ENCODE data around the gene APOC1. TPM values are rescaled to one million over a fixed set of nuclear protein-coding genes. Genes with fewer than 3 reads are reported as not detected.

Gene APOC1
- total RNA-seq, 1 donor from 2014 or later: 2.2 TPM

DNA sequence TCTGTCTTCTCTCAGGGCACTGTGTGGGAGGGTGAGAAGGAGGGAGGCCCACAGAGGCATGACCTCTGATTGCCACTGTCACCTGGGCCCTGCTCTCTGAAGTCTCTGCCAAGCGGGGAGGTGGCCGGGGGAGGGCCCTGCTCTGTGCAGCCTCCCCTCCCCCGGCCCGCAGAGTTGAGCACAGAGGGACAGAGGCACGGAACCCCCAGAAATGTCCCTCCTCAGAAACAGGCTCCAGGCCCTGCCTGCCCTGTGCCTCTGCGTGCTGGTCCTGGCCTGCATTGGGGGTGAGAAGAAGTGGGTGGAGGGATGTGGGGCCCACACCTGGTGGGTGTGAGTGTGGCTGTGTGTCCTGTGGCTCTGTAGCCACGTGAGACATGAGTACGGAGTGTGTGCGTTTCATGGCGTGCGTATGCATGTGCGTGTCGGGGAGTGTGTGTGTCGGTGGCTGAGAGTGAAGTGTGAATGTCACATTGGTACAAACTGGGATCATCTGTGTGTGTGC, 27.7 kb downstream of the APOC1 start, which contains the start of gene APOC4:
APOC4 (plus strand) TSS at position 171 of the 505 bp plus-strand sequence; CDS start at position 212, 41 bp downstream.
- TF ChIP-seq, protein P1, sequence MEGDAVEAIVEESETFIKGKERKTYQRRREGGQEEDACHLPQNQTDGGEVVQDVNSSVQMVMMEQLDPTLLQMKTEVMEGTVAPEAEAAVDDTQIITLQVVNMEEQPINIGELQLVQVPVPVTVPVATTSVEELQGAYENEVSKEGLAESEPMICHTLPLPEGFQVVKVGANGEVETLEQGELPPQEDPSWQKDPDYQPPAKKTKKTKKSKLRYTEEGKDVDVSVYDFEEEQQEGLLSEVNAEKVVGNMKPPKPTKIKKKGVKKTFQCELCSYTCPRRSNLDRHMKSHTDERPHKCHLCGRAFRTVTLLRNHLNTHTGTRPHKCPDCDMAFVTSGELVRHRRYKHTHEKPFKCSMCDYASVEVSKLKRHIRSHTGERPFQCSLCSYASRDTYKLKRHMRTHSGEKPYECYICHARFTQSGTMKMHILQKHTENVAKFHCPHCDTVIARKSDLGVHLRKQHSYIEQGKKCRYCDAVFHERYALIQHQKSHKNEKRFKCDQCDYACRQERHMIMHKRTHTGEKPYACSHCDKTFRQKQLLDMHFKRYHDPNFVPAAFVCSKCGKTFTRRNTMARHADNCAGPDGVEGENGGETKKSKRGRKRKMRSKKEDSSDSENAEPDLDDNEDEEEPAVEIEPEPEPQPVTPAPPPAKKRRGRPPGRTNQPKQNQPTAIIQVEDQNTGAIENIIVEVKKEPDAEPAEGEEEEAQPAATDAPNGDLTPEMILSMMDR (IDR thresholded peaks at IDR 0.05; ENCODE audit: insufficient read depth, low read depth, low read length): no peak
- TF ChIP-seq EZH2 (IDR thresholded peaks at IDR 0.05; ENCODE audit: insufficient read depth, low read length): no peak
- Histone ChIP-seq H3K9me3 (ENCODE audit: insufficient read depth, low read depth, low read length) (no peaks in the 10 kb centered on the region), H3K27ac (ENCODE audit: low read depth, low read length) (no peak within 1 kb of the TSS), H3K9ac (ENCODE audit: low read length) (no peak within 1 kb of the TSS), H3K36me3 (ENCODE audit: insufficient read depth, low read length) (no peaks in the 10 kb centered on the region), H3K4me3 (ENCODE audit: insufficient read depth, low read depth, low read length) (no peak within 1 kb of the TSS), H3K27me3 (ENCODE audit: insufficient read depth, low read length) (no peaks in the 10 kb centered on the region), H4K20me1 (ENCODE audit: insufficient read depth, low read length) (no peaks in the 10 kb centered on the region), H2AFZ (ENCODE audit: low read depth, low read length) (no peak within 1 kb of the TSS), H3K4me2 (ENCODE audit: low read length) (no peak within 1 kb of the TSS), H3K4me1 (ENCODE audit: insufficient read depth, low read length) (no peaks in the 10 kb centered on the region), H3K79me2 (ENCODE audit: insufficient read depth, low read length) (no peaks in the 10 kb centered on the region)
- H3K36me3 Mint-ChIP-seq (ENCODE audit: low read depth, unreplicated experiment): no peaks in the 10 kb centered on the region
- FAIRE-seq (no peak), DNase-seq (ENCODE audit: low read depth) (no peak)
- no peak within 1 kb of the TSS for H3K4me3 Mint-ChIP-seq (ENCODE audit: unreplicated experiment)
- no peak within 1 kb of the TSS for H3K27ac Mint-ChIP-seq (ENCODE audit: unreplicated experiment)
- H3K27me3 Mint-ChIP-seq (ENCODE audit: low read depth, unreplicated experiment): peaks cover 3% of the 10 kb centered on the region
- no peaks in the 10 kb centered on the region for H3K4me1 Mint-ChIP-seq (ENCODE audit: low read depth, unreplicated experiment)
- peaks cover 2% of the 10 kb centered on the region for H3K9me3 Mint-ChIP-seq (ENCODE audit: unreplicated experiment)

DNA sequence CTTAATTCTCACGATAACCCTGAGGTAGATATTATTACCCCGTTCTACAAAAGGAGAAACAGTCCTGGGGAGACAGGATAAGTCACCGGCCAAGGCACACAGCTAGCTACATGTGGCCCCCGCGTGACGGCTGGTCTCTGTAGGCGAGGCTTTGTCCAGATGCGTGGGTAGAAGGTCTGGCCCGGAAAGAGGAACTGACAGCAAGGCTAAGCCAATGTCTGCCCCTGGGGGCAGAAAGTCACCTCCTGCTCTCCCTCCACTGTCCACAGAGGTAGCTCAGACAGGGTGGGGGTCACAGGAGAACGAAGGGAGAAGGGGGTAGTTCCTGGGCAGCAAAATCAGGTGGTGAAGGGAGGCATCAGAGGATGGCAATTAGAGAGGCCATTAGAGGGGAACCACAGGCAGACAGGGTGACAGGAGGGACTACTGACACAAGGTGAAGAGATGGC, 29.4 kb downstream of the APOC1 start:
- H3K4me1 Mint-ChIP-seq (ENCODE audit: low read depth, unreplicated experiment): no peaks in the 10 kb centered on the region
- H3K36me3 ChIP-seq (ENCODE audit: insufficient read depth, low read length): no peaks in the 10 kb centered on the region
- no peak for DNase-seq (ENCODE audit: low read depth)
- no peak for TF ChIP-seq EZH2 (IDR thresholded peaks at IDR 0.05; ENCODE audit: insufficient read depth, low read length)
- TF ChIP-seq, protein P1 (IDR thresholded peaks at IDR 0.05; ENCODE audit: insufficient read depth, low read depth, low read length): no peak
- no peak overlapping the region for H3K4me3 ChIP-seq (ENCODE audit: insufficient read depth, low read depth, low read length)
- H3K9me3 ChIP-seq (ENCODE audit: insufficient read depth, low read depth, low read length): no peaks in the 10 kb centered on the region
- no peak overlapping the region for H2AFZ ChIP-seq (ENCODE audit: low read depth, low read length)
- H3K36me3 Mint-ChIP-seq (ENCODE audit: low read depth, unreplicated experiment): peaks cover 3% of the 10 kb centered on the region
- peaks cover 3% of the 10 kb centered on the region for H3K27me3 Mint-ChIP-seq (ENCODE audit: low read depth, unreplicated experiment)
- no peak overlapping the region for H3K27ac ChIP-seq (ENCODE audit: low read depth, low read length)
- no peaks in the 10 kb centered on the region for H3K4me1 ChIP-seq (ENCODE audit: insufficient read depth, low read length)
- H3K4me3 Mint-ChIP-seq (ENCODE audit: unreplicated experiment): no peak overlapping the region
- peaks cover 2% of the 10 kb centered on the region for H3K9me3 Mint-ChIP-seq (ENCODE audit: unreplicated experiment)
- H4K20me1 ChIP-seq (ENCODE audit: insufficient read depth, low read length): no peaks in the 10 kb centered on the region
- H3K27ac Mint-ChIP-seq (ENCODE audit: unreplicated experiment): no peak overlapping the region
- H3K79me2 ChIP-seq (ENCODE audit: insufficient read depth, low read length): no peaks in the 10 kb centered on the region
- no peak for FAIRE-seq
- no peak overlapping the region for H3K9ac ChIP-seq (ENCODE audit: low read length)
- H3K27me3 ChIP-seq (ENCODE audit: insufficient read depth, low read length): no peaks in the 10 kb centered on the region
- H3K4me2 ChIP-seq (ENCODE audit: low read length): no peak overlapping the region

DNA sequence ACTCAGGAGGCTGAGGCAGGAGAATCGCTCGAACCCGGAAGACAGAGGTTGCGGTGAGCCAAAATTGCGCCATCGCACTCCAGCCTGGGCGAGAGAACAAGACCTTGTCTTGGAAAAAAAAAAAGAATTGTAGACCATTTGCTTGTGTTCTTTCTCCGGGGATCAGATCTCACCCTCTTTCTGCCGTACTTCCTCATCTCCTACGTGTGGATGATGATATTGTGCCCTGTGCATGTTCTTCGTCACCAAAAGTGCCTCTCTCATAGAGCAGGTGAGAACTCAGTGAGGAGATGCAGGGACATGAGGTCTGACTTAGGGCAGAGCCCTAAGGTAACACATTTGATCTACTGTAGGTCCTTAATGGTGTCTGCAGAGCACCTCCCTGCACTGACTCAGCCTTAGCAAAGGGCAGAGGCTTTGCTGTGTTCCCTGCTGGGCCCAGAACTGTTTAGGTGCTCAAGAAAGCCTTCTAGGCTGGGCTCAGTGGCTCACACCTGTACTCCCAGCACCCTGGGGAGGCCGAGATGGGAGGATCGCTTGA, 32.7 kb downstream of the APOC1 start:
- no peak overlapping the region for H3K27ac Mint-ChIP-seq (ENCODE audit: unreplicated experiment)
- no peak overlapping the region for H3K4me2 ChIP-seq (ENCODE audit: low read length)
- no peaks in the 10 kb centered on the region for H3K27me3 ChIP-seq (ENCODE audit: insufficient read depth, low read length)
- no peak overlapping the region for H3K4me3 Mint-ChIP-seq (ENCODE audit: unreplicated experiment)
- no peaks in the 10 kb centered on the region for H3K4me1 Mint-ChIP-seq (ENCODE audit: low read depth, unreplicated experiment)
- H3K9me3 Mint-ChIP-seq (ENCODE audit: unreplicated experiment): peaks cover 2% of the 10 kb centered on the region
- H3K79me2 ChIP-seq (ENCODE audit: insufficient read depth, low read length): no peaks in the 10 kb centered on the region
- peaks cover 3% of the 10 kb centered on the region for H3K36me3 Mint-ChIP-seq (ENCODE audit: low read depth, unreplicated experiment)
- H3K27ac ChIP-seq (ENCODE audit: low read depth, low read length): no peak overlapping the region
- FAIRE-seq: no peak
- TF ChIP-seq EZH2 (IDR thresholded peaks at IDR 0.05; ENCODE audit: insufficient read depth, low read length): no peak
- TF ChIP-seq, protein P1 (IDR thresholded peaks at IDR 0.05; ENCODE audit: insufficient read depth, low read depth, low read length): no peak
- DNase-seq (ENCODE audit: low read depth): no peak
- no peak overlapping the region for H3K4me3 ChIP-seq (ENCODE audit: insufficient read depth, low read depth, low read length)
- H3K27me3 Mint-ChIP-seq (ENCODE audit: low read depth, unreplicated experiment): peaks cover 3% of the 10 kb centered on the region
- H3K9me3 ChIP-seq (ENCODE audit: insufficient read depth, low read depth, low read length): no peaks in the 10 kb centered on the region
- no peaks in the 10 kb centered on the region for H3K36me3 ChIP-seq (ENCODE audit: insufficient read depth, low read length)
- no peak overlapping the region for H2AFZ ChIP-seq (ENCODE audit: low read depth, low read length)
- peaks cover 5% of the 10 kb centered on the region for H3K4me1 ChIP-seq (ENCODE audit: insufficient read depth, low read length)
- H4K20me1 ChIP-seq (ENCODE audit: insufficient read depth, low read length): no peaks in the 10 kb centered on the region
- H3K9ac ChIP-seq (ENCODE audit: low read length): no peak overlapping the region

All from astrocyte (in vitro differentiated cells and primary cell).